ENCODE data around the gene KY. TPM values are rescaled to one million over a fixed set of nuclear protein-coding genes. Genes with fewer than 3 reads are reported as not detected.

Gene KY
- polyA plus RNA-seq, 3 donors, result 0.03 to 0.09 TPM; not detected in 1

GRCh38 chr3:134699721-134700120 lies 48.9 kb upstream of the KY start:
- Mint-ChIP-seq H3K4me1 (no peaks in the 10 kb centered on the region), H3K27ac (no peak overlapping the region), H3K36me3 (no peaks in the 10 kb centered on the region), H3K27me3 (ENCODE audit: low read depth in 3 of 3) (peaks cover 0 to 4% (median 0%) of the 10 kb centered on the region in 3 donors), H3K9me3 (peaks cover 0 to 3% (median 0%) of the 10 kb centered on the region in 7 donors), H3K4me3 (no peak overlapping the region)
- Histone ChIP-seq H3K9me3 (replicated peaks in 1 of 2; ENCODE audit: control insufficient read depth in 1 of 2, insufficient read depth in 1 of 2, low read length in 2 of 2) (no peaks in the 10 kb centered on the region), H2AFZ (ENCODE audit: insufficient read depth, low read depth, low read length, poor library complexity, severe bottlenecking) (no peak overlapping the region), H3K4me1 (ENCODE audit: control insufficient read depth in 1 of 2, insufficient read depth in 2 of 2, low read length in 2 of 2) (no peaks in the 10 kb centered on the region), H3K4me2 (replicated peaks; ENCODE audit: extremely low read depth, low read length, poor library complexity, severe bottlenecking) (no peak overlapping the region), H3K9ac (ENCODE audit: insufficient read depth, low read length, poor library complexity, severe bottlenecking) (no peak overlapping the region), H3K27me3 (ENCODE audit: control insufficient read depth in 2 of 2, insufficient read depth in 2 of 2, low read length in 2 of 2) (no peaks in the 10 kb centered on the region), H3K36me3 (replicated peaks in 1 of 2; ENCODE audit: control insufficient read depth in 1 of 2, insufficient read depth in 2 of 2, low read length in 2 of 2) (no peaks in the 10 kb centered on the region), H4K20me1 (ENCODE audit: insufficient read depth, low read length) (no peaks in the 10 kb centered on the region), H3K79me2 (ENCODE audit: insufficient read depth, low read length) (no peaks in the 10 kb centered on the region), H3K4me3 (replicated peaks in 1 of 3; ENCODE audit: low read depth in 2 of 3, low read length in 3 of 3) (no peak overlapping the region), H3K27ac (ENCODE audit: low read depth in 1 of 2, low read length in 2 of 2) (no peak overlapping the region)
- 92% methylated on average over 3 of the region's 3 CpGs for WGBS (ENCODE audit: insufficient coverage)
- no peak for TF ChIP-seq CTCF (IDR thresholded peaks at IDR 0.05)
- intact Hi-C loops (cut with micrococcal nuclease), result no loop called here
- no peak for DNase-seq

- Histone ChIP-seq H3K27ac (ENCODE audit: low read depth in 1 of 2, low read length in 2 of 2) (no peak overlapping the region), H3K9me3 (replicated peaks in 1 of 2; ENCODE audit: control insufficient read depth in 1 of 2, insufficient read depth in 1 of 2, low read length in 2 of 2) (no peaks in the 10 kb centered on the region), H3K4me2 (replicated peaks; ENCODE audit: extremely low read depth, low read length, poor library complexity, severe bottlenecking) (no peak overlapping the region), H3K36me3 (replicated peaks in 1 of 2; ENCODE audit: control insufficient read depth in 1 of 2, insufficient read depth in 2 of 2, low read length in 2 of 2) (no peaks in the 10 kb centered on the region), H3K9ac (ENCODE audit: insufficient read depth, low read length, poor library complexity, severe bottlenecking) (no peak overlapping the region), H3K4me3 (replicated peaks in 1 of 3; ENCODE audit: low read depth in 2 of 3, low read length in 3 of 3) (no peak overlapping the region), H3K27me3 (ENCODE audit: control insufficient read depth in 2 of 2, insufficient read depth in 2 of 2, low read length in 2 of 2) (no peaks in the 10 kb centered on the region), H3K79me2 (ENCODE audit: insufficient read depth, low read length) (no peaks in the 10 kb centered on the region), H4K20me1 (ENCODE audit: insufficient read depth, low read length) (no peaks in the 10 kb centered on the region), H3K4me1 (ENCODE audit: control insufficient read depth in 1 of 2, insufficient read depth in 2 of 2, low read length in 2 of 2) (no peaks in the 10 kb centered on the region), H2AFZ (ENCODE audit: insufficient read depth, low read depth, low read length, poor library complexity, severe bottlenecking) (no peak overlapping the region)
- H3K9me3 Mint-ChIP-seq, result peaks cover 0 to 3% (median 0%) of the 10 kb centered on the region in 7 donors
- H3K4me1 Mint-ChIP-seq, result no peaks in the 10 kb centered on the region
- DNase-seq, result no peak
- H3K36me3 Mint-ChIP-seq, result no peaks in the 10 kb centered on the region
- H3K4me3 Mint-ChIP-seq, result no peak overlapping the region
- 99% methylated on average over 8 of the region's 8 CpGs for WGBS (ENCODE audit: insufficient coverage)
- H3K27ac Mint-ChIP-seq, result peak overlapping the region in 1 of 7 donors; percentile 24
- intact Hi-C loops (cut with micrococcal nuclease), result no loop called here
- H3K27me3 Mint-ChIP-seq (ENCODE audit: low read depth in 3 of 3), result peaks cover 0 to 4% (median 0%) of the 10 kb centered on the region in 3 donors
- no peak for TF ChIP-seq CTCF (IDR thresholded peaks at IDR 0.05)
These were observed 48.4 kb upstream of the KY start for GRCh38 chr3:134699141-134699711.

Measured in CD14-positive monocyte (primary cell).